GM11168 (cell line): Measurements from ENCODE around the gene FOXN1.
"Not testable (repeated sequence)": the region's sequence is repeated elsewhere in the genome, so short reads cannot be mapped to it uniquely, and the experiment has no call there.

Experiments used
- in situ Hi-C: fragments of 300-500 bp; cut with MboI; formaldehyde crosslinking; loops from one replicate; pipeline ENCODE4 v1.12.0; 2022; ENCODE audit warnings: low sequenced_read_pairs; ENCODE audit not compliant: unreplicated experiment

FOXN1 gene

DNA sequence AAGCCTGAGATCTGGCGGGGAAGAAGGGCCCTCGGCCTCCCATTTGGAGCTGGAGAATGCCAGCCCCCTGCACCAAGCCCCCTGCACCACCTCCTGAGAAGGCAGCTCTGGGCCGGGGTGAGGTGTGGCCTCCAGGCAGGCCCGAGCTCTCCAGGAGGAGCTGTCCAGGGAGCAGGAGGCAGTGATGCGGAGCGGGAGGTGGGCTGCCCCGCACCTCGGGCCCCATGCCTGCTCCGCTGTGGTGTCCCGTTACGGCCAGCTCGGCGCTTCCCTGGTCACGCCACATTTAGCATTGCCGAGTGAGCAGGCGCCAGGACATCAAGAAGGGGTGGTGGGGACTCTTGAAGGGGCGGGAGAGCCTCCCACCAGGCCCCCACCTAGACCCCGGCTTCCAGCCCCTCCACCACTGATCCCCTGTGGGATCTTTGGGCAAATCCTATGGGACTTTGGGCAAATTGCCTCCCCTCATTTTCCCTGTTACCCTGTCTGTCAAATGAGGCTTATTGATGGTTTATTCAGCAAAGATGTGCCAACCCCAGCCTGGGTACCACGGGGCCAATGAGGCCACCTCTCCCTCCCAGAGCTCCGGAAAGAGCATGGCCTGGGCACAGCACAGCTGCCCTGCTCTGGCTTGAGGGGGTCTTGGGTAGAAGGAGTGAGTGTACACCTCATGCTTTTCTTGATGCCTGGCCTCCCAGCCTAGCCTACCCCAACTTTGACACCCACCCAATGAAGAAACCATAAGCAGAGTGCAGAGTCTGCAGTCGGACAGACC, 15.3 kb downstream of the FOXN1 start:
- in situ Hi-C loops, result no loop called here

- in situ Hi-C loops, result not testable (repeated sequence)
Observed at GRCh38 chr17:28522281-28522680, 16.1 kb downstream of the FOXN1 start.

DNA sequence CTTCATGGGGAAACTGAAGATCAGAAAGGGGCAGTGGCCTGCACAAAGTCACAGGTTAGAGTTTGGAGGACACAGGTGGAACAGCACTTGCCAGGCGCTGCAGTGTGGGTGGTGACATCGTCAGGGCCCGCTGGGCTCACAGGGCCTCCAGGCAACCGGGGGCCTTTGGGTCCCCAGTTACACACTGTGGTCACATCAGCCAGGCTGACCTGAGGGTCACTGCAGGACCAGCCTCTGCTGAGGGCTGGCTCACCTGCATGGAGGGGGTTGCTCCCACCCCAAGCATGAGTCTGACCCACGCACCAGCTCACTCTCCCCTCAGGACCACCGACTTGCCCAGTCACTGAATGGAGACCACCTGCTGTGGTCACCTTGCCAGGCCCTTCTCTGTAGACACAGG, 17.0 kb downstream of the FOXN1 start:
- in situ Hi-C loops, result no loop called here

DNA sequence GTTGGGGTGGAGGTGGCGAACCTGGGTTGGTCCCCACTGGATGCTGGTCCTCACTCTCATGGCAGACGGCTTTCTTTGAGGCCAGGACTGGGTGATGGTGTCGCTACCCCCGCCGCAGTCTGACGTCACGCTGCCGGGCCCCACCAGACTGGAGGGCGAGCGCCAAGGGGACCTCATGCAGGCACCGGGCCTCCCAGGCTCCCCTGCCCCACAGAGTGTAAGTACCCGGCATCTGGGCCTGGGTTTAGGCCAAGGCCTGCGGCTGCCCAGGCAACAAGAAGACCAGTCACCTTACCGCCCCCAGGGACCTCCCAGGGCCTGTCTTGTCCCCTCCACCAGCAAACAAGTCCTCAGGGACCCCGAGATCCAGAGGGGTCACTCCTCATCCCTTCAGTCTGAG, 17.7 kb downstream of the FOXN1 start:
- in situ Hi-C loops, result no loop called here

GRCh38 chr17:28524476-28525424, 18.6 kb downstream of the FOXN1 start:
- in situ Hi-C loops, result no loop called here

- in situ Hi-C loops, result no loop called here
Observed at GRCh38 chr17:28526381-28526780, 20.2 kb downstream of the FOXN1 start.

GRCh38 chr17:28527181-28527681, 21.1 kb downstream of the FOXN1 start:
- in situ Hi-C loops, result no loop called here

DNA sequence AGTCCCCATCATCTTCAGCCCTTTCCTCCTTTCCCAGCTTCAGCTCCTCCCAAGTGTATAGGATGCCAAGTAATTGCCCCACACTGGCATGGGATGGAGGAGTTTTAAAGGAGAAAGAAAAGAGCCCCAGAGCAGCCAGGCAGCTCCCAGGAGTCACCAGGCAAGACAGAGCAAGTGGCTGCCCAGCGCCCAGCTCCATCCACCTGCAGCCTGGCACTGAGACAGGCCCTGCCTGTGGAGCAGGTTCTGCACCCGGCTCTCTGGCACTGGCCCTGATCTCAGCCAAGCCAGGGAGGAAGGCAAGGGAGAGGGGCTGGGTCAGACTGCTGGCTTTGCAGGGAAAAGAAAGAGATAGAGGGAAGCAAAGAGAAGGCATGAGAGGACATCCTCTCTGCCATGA, 21.7 kb downstream of the FOXN1 start:
- in situ Hi-C loops, result no loop called here

DNA sequence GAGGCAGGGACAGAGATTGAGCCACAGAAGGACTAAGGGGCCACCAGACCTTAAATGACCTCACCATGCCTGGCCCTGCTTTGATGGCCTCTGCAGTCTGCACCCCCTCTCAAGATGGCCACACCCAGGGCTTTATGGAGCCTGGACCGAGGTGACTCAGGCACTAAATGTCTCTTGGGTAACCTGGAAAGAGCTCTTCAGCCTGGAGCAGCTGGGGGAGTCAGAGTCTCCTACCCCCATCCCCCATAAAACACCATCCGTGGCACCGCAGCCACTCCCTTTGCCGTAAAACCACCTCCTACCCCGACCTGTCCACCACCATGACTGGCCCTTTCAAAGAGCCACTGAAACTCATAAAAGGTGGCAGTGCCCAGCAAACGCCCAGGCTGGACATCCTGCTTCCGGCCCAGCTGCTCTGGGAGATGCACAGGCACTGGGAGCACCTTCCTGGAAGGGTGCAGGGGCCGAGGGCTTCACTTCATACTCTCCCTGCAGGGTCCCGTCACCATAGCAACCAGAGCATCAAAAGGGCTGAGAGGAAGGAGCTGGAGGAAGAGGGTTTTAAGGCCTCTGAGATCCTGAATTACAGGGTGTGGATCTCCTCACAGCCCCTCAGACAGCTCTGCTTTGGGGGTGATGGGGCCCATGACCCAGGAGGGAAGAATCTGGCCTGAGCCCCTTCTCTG, 22.3 kb downstream of the FOXN1 start:
- in situ Hi-C loops, result no loop called here

DNA sequence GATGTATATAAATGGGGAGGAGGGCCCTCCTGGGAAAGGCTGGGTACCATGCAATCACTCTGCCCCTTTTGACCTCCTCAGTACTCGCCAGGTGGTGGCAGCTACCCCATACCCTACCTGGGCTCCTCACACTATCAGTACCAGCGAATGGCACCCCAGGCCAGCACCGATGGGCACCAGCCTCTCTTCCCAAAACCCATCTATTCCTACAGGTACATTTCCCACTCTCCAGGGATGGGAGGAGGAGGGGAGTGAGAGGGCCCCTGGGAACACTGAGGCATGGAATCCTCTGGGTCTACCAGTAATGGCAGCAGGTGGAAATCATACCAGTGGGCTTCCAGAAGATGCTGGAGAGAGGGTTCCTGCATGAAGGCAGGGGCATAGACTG, 22.9 kb downstream of the FOXN1 start:
- in situ Hi-C loops, result no loop called here

DNA sequence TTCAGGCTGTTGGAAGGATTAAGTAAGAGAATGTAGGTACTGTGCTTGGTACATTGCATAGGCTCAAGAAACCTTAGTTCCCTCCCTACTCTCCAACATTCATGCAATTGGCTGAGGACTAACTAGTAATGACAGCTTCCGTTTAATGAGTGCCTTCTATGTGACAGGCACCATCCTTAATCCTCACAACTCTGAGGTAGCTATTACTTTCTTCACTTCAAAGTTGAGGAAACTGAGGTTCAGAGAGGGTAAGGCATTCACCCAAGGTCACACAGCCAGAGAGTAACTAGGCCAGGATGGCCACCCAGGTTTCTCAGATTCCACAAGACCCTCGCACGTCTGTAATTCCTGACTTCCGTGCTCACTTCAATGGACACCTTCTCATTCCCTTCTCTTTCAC, 24.1 kb downstream of the FOXN1 start:
- in situ Hi-C loops, result no loop called here

DNA sequence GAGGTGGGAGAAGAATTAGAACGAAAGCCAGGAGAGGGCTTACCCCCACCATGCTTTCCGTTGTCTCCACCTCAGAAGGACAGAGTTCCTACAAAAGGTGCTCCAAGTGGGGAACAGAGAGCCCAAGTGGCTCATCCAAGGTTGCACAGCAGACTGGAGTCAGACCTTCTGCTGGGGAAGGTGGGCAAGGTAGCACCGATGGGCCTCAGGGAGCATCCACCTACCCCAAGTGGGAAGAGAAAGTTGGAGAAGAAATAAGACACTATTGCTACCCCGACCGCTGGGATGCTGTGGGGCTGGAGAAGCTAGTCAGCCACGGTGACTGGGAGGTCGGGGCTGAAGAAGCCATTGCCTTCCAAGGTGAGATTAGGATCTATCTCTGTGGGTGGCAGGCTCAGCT, 24.8 kb downstream of the FOXN1 start:
- in situ Hi-C loops, result no loop called here

DNA sequence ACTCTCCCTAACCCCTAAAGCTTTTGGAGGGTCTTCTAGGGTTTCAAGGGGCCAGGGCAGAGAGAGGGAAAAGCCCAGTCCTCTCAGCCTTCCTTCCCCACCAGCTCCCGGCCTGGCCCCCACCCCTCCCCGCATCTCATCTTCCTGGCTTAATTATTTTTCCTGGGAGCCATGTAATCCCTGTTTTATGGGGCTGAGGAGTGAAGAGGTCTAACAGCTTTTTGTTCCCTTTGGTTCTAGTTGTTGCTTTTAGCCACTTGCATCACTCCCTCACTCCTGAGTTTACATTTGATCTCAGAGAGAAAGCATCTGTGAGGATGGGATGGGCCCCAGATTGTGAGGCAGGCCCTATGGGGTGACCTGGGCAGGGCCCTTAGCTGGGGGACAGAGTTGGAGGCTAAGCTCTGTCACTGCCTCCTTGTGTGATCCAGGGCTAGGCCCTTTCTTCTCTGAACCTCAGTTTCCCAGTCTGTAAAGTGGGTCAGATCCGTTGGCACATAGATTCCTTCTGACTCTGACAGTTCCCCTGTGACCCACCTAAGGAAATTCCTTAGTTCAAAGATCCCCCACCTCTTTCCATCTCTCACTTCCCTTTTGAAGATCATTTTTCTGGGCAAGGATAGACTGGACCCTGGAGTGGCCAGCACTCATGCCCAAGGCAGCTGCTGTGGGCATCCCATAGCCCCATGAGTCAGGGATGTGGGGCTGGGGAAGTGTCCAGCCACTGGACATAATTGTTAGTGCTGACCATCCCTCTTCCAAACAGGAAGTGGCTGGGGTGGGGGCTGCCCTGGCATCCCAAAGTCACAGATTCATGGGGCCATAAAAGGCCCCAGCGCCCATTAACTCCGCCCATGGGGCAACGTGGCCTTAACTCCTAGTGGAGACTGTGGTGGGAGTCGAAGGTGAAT, 26.2 kb downstream of the FOXN1 start:
- in situ Hi-C loops, result no loop called here

- in situ Hi-C loops, result no loop called here
Observed at GRCh38 chr17:28533091-28533807, 27.1 kb downstream of the FOXN1 start.

- in situ Hi-C loops, result no loop called here
Observed at GRCh38 chr17:28534740-28535375, 28.7 kb downstream of the FOXN1 start.

GRCh38 chr17:28536532-28537218, 30.5 kb downstream of the FOXN1 start:
- in situ Hi-C loops, result no loop called here

- in situ Hi-C loops, result no loop called here
Observed at GRCh38 chr17:28537219-28537610, 31.1 kb downstream of the FOXN1 start.

DNA sequence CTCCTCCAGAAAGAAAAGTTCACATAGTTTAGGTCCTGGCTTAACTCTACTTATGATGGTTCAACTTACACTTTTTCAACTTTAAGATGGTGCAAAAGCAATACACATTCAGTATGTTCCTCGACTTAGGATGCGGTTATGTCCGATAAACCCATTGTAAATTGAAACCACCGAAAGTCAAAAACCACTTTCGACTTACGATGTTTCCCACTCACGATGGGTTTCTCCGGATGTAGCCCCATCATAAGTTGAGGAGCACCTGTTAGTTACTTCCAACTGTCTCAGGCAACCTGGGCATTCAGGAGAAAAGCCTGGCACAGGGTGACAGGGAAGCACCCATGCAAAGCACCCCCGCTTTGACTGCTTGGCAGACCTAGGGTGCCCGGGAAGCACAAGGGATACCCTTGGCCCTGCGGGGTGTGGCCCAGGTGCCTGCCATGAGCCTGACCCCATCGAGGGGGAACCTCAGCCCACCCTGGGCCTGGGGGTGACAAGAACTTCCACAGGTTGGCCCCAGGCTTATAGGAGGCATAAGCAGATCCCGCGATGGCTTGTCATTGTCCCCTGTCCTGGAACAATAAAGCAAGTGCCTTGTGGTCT, 32.2 kb downstream of the FOXN1 start:
- in situ Hi-C loops, result no loop called here
